DOHH2 (cell line): ENCODE data around the gene REL.
"Not testable (repeated sequence)": the region's sequence is repeated elsewhere in the genome, so short reads cannot be mapped to it uniquely, and the experiment has no call there.

Source experiments
- CTCF ChIP-seq: fragments of 200-600 bp; sonication (generic); IDR thresholded peaks from one replicate; pipeline ENCODE4 v1.5.1; 2014; ENCODE audit warnings: antibody characterized with exemption, mild to moderate bottlenecking, low read depth, low read length; ENCODE audit not compliant: poor library complexity, severe bottlenecking
- EZH2phosphoT487 ChIP-seq: fragments of 200-600 bp; sonication (generic); IDR thresholded peaks from 2 replicates; pipeline ENCODE4 v1.6.1; 2017; ENCODE audit warnings: borderline replicate concordance, mild to moderate bottlenecking, antibody characterized with exemption, low read length, moderate library complexity, mixed read lengths

GRCh38 chr2:60932061-60932460 is 50.7 kb downstream of the REL start:
- not testable (repeated sequence) for TF ChIP-seq CTCF, EZH2phosphoT487
